H1 (cell line): ENCODE results near the gene TRIM22. TPM values are rescaled to one million over a fixed set of nuclear protein-coding genes. Genes with fewer than 3 reads are reported as not detected.

ENCODE experiments used
- CTCF ChIA-PET: fragments of 300-600 bp; sonication (Branson Sonifier 250); formaldehyde crosslinking; loops from one replicate; lab custom pipeline; 2021; ENCODE audit not compliant: partially characterized antibody; lab: Charles Lee
- POLR2A ChIA-PET: fragments of 300-600 bp; sonication (Branson Sonifier 250); formaldehyde crosslinking; loops from one replicate; lab custom pipeline; 2021; ENCODE audit warnings: inconsistent platforms; ENCODE audit not compliant: partially characterized antibody; lab: Charles Lee
- DNase-seq, 2 experiments: peaks; one replicate each; pipeline versions ENCODE4 v3.0.0 to v3.0.0-alpha.2; 2010 to 2022; ENCODE audit warnings: low spot score in 2 of 2, low read depth in 1 of 2, mixed read lengths in 1 of 2
- FAIRE-seq: peaks from 2 replicates; lab custom pipeline; 2011; peaks lifted over from hg19 to GRCh38; lab: Jason Lieb, UNC
- H2AFZ ChIP-seq: 2 replicates; pipeline ENCODE4 v1.8.1; 2012; ENCODE audit warnings: low read length, inconsistent platforms
- H2AK5ac ChIP-seq: 2 replicates; pipeline ENCODE4 v1.6.1; 2013; ENCODE audit warnings: low read depth, low read length
- H2BK120ac ChIP-seq: replicated peaks from 2 replicates; pipeline ENCODE3; 2013; ENCODE audit warnings: low read depth, low read length, inconsistent platforms
- H2BK12ac ChIP-seq: 2 replicates; pipeline ENCODE4 v1.6.1; 2013; ENCODE audit warnings: low read depth, low read length
- H2BK15ac ChIP-seq: 2 replicates; pipeline ENCODE4 v1.6.1; 2013; ENCODE audit warnings: low read length
- H2BK20ac ChIP-seq: 2 replicates; pipeline ENCODE4 v1.6.1; 2013; ENCODE audit warnings: low read length
- H2BK5ac ChIP-seq: 2 replicates; pipeline ENCODE4 v1.6.1; 2013; ENCODE audit warnings: low read depth, low read length
- H3K14ac ChIP-seq: 2 replicates; pipeline ENCODE4 v1.6.1; 2013; ENCODE audit warnings: inconsistent platforms; ENCODE audit not compliant: insufficient read length
- H3K18ac ChIP-seq: 2 replicates; pipeline ENCODE4 v1.6.1; 2013; ENCODE audit warnings: low read length; ENCODE audit errors: extremely low read depth
- H3K23ac ChIP-seq: 2 replicates; pipeline ENCODE4 v1.6.1; 2013; ENCODE audit warnings: inconsistent platforms; ENCODE audit not compliant: insufficient read length
- H3K23me2 ChIP-seq: 2 replicates; pipeline ENCODE4 v1.6.1; 2013; ENCODE audit warnings: low read depth, low read length
- H3K27ac ChIP-seq: 2 replicates; pipeline ENCODE4 v1.6.1; 2011; ENCODE audit warnings: low read depth, low read length, inconsistent platforms
- H3K27me3 ChIP-seq, 4 experiments: replicated peaks in 1 of 4; 1 replicate in 1 of 4; 2 replicates in 3 of 4; pipeline versions ENCODE4 v1.6.1 to v1.8.1; 2011 to 2013; ENCODE audit warnings: low read length in 3 of 4, mild to moderate bottlenecking in 3 of 4, inconsistent platforms in 2 of 4, mixed read lengths in 2 of 4, moderate library complexity in 1 of 4; ENCODE audit not compliant: control insufficient read depth in 3 of 4, insufficient read depth in 3 of 4; ENCODE audit errors: extremely low read depth in 1 of 4
- H3K36me3 ChIP-seq, 4 experiments: 2 replicates each; pipeline versions ENCODE4 v1.6.1 to v1.8.1; 2011 to 2013; ENCODE audit warnings: mild to moderate bottlenecking in 4 of 4, low read length in 3 of 4, moderate library complexity in 2 of 4, control low read depth in 1 of 4, inconsistent platforms in 1 of 4; ENCODE audit not compliant: insufficient read depth in 4 of 4, control insufficient read depth in 2 of 4
- H3K4ac ChIP-seq: replicated peaks from 2 replicates; pipeline ENCODE3; 2013; ENCODE audit warnings: low read length, low read depth, mixed read lengths, inconsistent platforms; ENCODE audit not compliant: insufficient read length
- H3K4me1 ChIP-seq, 4 experiments: replicated peaks in 1 of 4; 1 replicate in 1 of 4; 2 replicates in 3 of 4; pipeline versions ENCODE4 v1.6.1 to v1.8.1; 2011 to 2013; ENCODE audit warnings: low read length in 3 of 4, inconsistent platforms in 2 of 4, mixed read lengths in 1 of 4; ENCODE audit not compliant: insufficient read depth in 4 of 4, control insufficient read depth in 3 of 4
- H3K4me2 ChIP-seq, 2 experiments: 2 replicates each; pipeline versions ENCODE4 v1.6.1 to v1.8.1; 2011 to 2013; ENCODE audit warnings: low read depth in 2 of 2, low read length in 2 of 2, control low read depth in 1 of 2, inconsistent platforms in 1 of 2, mild to moderate bottlenecking in 1 of 2; ENCODE audit not compliant: insufficient read depth in 1 of 2
- H3K4me3 ChIP-seq, 4 experiments: fragments of 200-600, 300-600 bp in 1 of 4; sonication (generic), shearing (Covaris generic), sonication (Bioruptor Twin) in 1 of 4; 2 replicates each; pipeline versions ENCODE4 v1.5.1 to v1.8.1; 2011 to 2016; ENCODE audit warnings: low read length in 4 of 4, low read depth in 3 of 4, control low read depth in 2 of 4, inconsistent platforms in 2 of 4, mild to moderate bottlenecking in 2 of 4, mixed read lengths in 1 of 4, moderate library complexity in 1 of 4; ENCODE audit not compliant: insufficient read depth in 2 of 4; ENCODE audit errors: extremely low read depth in 1 of 4
- H3K56ac ChIP-seq: replicated peaks from 2 replicates; pipeline ENCODE3; 2013; ENCODE audit warnings: low read depth, mild to moderate bottlenecking, mixed read lengths, low read length, inconsistent platforms; ENCODE audit not compliant: insufficient read length
- H3K79me1 ChIP-seq: 2 replicates; pipeline ENCODE4 v1.6.1; 2013; ENCODE audit warnings: low read depth, low read length, control low read depth
- H3K79me2 ChIP-seq, 2 experiments: 2 replicates each; pipeline versions ENCODE4 v1.6.1 to v1.8.1; 2012 to 2013; ENCODE audit warnings: low read length in 2 of 2, mild to moderate bottlenecking in 2 of 2, inconsistent platforms in 1 of 2; ENCODE audit not compliant: insufficient read depth in 2 of 2, control insufficient read depth in 1 of 2
- H3K9ac ChIP-seq, 4 experiments: replicated peaks in 1 of 4; 1 replicate in 1 of 4; 2 replicates in 3 of 4; pipeline versions ENCODE4 v1.6.1 to v1.8.1; 2011 to 2013; ENCODE audit warnings: low read depth in 3 of 4, low read length in 3 of 4, control low read depth in 2 of 4, mild to moderate bottlenecking in 2 of 4, moderate library complexity in 2 of 4, inconsistent platforms in 1 of 4; ENCODE audit errors: extremely low read depth in 1 of 4
- H3K9me3 ChIP-seq, 2 experiments: 2 replicates each; pipeline versions ENCODE4 v1.6.1 to v1.8.1; 2012 to 2013; ENCODE audit warnings: mild to moderate bottlenecking in 2 of 2, moderate library complexity in 2 of 2, control low read depth in 1 of 2, inconsistent platforms in 1 of 2, low read depth in 1 of 2, low read length in 1 of 2, mixed read lengths in 1 of 2; ENCODE audit not compliant: insufficient read depth in 2 of 2
- H4K20me1 ChIP-seq, 2 experiments: replicated peaks in 1 of 2; 2 replicates each; pipeline versions ENCODE3 to v1.8.1; 2011 to 2013; ENCODE audit warnings: inconsistent platforms in 2 of 2, low read length in 2 of 2, mild to moderate bottlenecking in 1 of 2; ENCODE audit not compliant: insufficient read depth in 2 of 2, control insufficient read depth in 1 of 2
- H4K5ac ChIP-seq: 2 replicates; pipeline ENCODE4 v1.6.1; 2013; ENCODE audit warnings: low read length, low read depth, mixed read lengths, inconsistent platforms; ENCODE audit not compliant: insufficient read length
- H4K8ac ChIP-seq: 2 replicates; pipeline ENCODE4 v1.8.0; 2013; ENCODE audit warnings: mild to moderate bottlenecking, moderate library complexity, low read length, inconsistent platforms; ENCODE audit not compliant: insufficient read depth; ENCODE audit errors: extremely low read depth
- H4K91ac ChIP-seq: replicated peaks from 2 replicates; pipeline ENCODE3; 2013; ENCODE audit warnings: low read length, mixed read lengths, inconsistent platforms; ENCODE audit not compliant: insufficient read length
- ATF3 ChIP-seq: IDR thresholded peaks from 2 replicates; pipeline ENCODE4 v1.6.1; 2011; ENCODE audit warnings: low read depth, mild to moderate bottlenecking, low read length; ENCODE audit not compliant: insufficient read depth
- BACH1 ChIP-seq: IDR thresholded peaks from 2 replicates; pipeline ENCODE4 v1.6.1; 2012; ENCODE audit warnings: low read length, improper control_type of control experiment
- EGR1 ChIP-seq: IDR thresholded peaks from 2 replicates; pipeline ENCODE4 v1.6.1; 2011; ENCODE audit warnings: low read depth, low read length, borderline replicate concordance
- KDM1A ChIP-seq: fragments of 200-600, 300-600 bp; sonication (generic); IDR thresholded peaks from 2 replicates; pipeline ENCODE4 v1.7.1; 2016; ENCODE audit warnings: mild to moderate bottlenecking, low read length, borderline replicate concordance
- KDM5A ChIP-seq: fragments of 200-600 bp; IDR thresholded peaks from 2 replicates; pipeline ENCODE4 v1.7.1; 2012; ENCODE audit warnings: mild to moderate bottlenecking, low read length, inconsistent platforms, mixed read lengths
- MAFK ChIP-seq: IDR thresholded peaks from 2 replicates; pipeline ENCODE4 v1.6.1; 2012; ENCODE audit warnings: low read depth, mild to moderate bottlenecking, improper control_type of control experiment, low read length
- NANOG ChIP-seq: IDR thresholded peaks from 2 replicates; pipeline ENCODE4 v1.6.1; 2011; ENCODE audit warnings: low read length, low read depth, mild to moderate bottlenecking, inconsistent platforms; ENCODE audit not compliant: insufficient read depth, poor library complexity, severe bottlenecking
- NRF1 ChIP-seq: IDR thresholded peaks from 2 replicates; pipeline ENCODE4 v1.6.1; 2011; ENCODE audit warnings: mild to moderate bottlenecking, low read depth, low read length, improper control_type of control experiment
- RXRA ChIP-seq: IDR thresholded peaks from 2 replicates; pipeline ENCODE4 v1.6.1; 2011; ENCODE audit warnings: low read depth, mild to moderate bottlenecking, low read length, moderate library complexity; ENCODE audit not compliant: insufficient read depth
- SAP30 ChIP-seq: fragments of 300-600 bp; sonication (generic); IDR thresholded peaks from 2 replicates; pipeline ENCODE4 v1.7.1; 2012; ENCODE audit warnings: low read length, moderate library complexity, mild to moderate bottlenecking, inconsistent platforms; ENCODE audit not compliant: insufficient read depth, insufficient replicate concordance
- TAF7 ChIP-seq: optimal IDR thresholded peaks from 2 replicates; pipeline ENCODE3; 2011; ENCODE audit warnings: low read depth, mild to moderate bottlenecking, inconsistent platforms, low read length, moderate library complexity, borderline replicate concordance
- TCF12 ChIP-seq: IDR thresholded peaks from 2 replicates; pipeline ENCODE4 v1.6.1; 2011; ENCODE audit warnings: low read depth, mild to moderate bottlenecking, low read length
- WGBS, 2 experiments: shearing (Covaris generic) in 1 of 2; methylation state at CpG; one replicate each; pipeline versions ENCODE4 v1.1.6 to v1.1.7; 2013 to 2015; ENCODE audit warnings: low lambda C conversion rate in 2 of 2, mixed read lengths in 2 of 2, inconsistent platforms in 1 of 2, low coverage in 1 of 2, missing lambda C conversion rate in 1 of 2; ENCODE audit not compliant: insufficient replicate concordance in 2 of 2, insufficient coverage in 1 of 2, insufficient read length in 1 of 2; ENCODE audit errors: extremely low coverage in 1 of 2, missing lambda C conversion rate in 1 of 2; 5-methylcytosine and 5-hydroxymethylcytosine counted together
- polyA plus RNA-seq, 7 experiments: library from polyadenylated mRNA; depleted of rRNA in 3 of 7; stranded (reverse) in 5 of 7; unstranded in 2 of 7; fragments of >200 nt in 5 of 7; fragments of 200-250 nt in 2 of 7; gene quantifications; 1 replicate in 5 of 7; 2 replicates in 1 of 7; 4 replicates in 1 of 7; pipeline versions ENCODE4 v1.2.1 to v1.2.3, GENCODE V29; 2011 to 2013; ENCODE audit warnings: missing spikeins in 2 of 7, mixed read lengths in 2 of 7
- total RNA-seq: library from RNA; stranded (reverse); fragmentation: NEBNext Ultra II Directional; extraction: Animal tissue kit (Norgen Biotek cat#: 25700); gene quantifications from 2 replicates; pipeline ENCODE4 v1.2.1, GENCODE V29; 2021

Gene TRIM22
- total and polyA plus RNA-seq, 2 of the 8 experiments (the other 6 are each of a cell fraction or from before 2014, with no cell fraction given), result 56.0 to 82.7 TPM

DNA sequence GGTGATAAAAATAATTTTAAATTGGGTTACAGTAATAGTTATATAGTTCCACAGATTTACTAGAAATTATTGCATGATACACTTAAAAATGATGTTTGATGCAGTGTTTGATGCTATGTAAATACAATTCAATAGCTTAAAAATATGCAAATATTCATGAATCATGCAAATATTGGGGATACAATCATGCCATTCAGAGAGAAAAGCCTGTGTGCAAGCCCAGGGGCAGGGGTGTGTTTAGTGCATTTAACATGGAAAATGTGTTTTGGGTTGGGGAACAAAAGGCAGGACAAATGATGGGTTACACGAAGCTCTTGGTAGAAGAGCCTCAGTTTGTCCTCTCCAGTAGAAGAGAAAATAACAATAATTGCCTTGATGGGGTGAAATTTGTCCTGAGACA lies 6.0 kb downstream of the TRIM22 start:
- no peak overlapping the region for H2AFZ ChIP-seq
- no peaks in the 10 kb centered on the region for H3K27me3 ChIP-seq
- H3K23me2 ChIP-seq, result peaks cover 2% of the 10 kb centered on the region; the same call in 1 of the 2 replicates
- no peak for TF ChIP-seq KDM1A
- no peak for TF ChIP-seq NRF1
- TF ChIP-seq TCF12, result no peak
- TF ChIP-seq EGR1, result no peak
- no peak for TF ChIP-seq ATF3
- TF ChIP-seq KDM5A, result no peak
- no peak for TF ChIP-seq RXRA
- no peak for TF ChIP-seq BACH1
- TF ChIP-seq SAP30, result no peak
- no peak for TF ChIP-seq MAFK
- no peak for TF ChIP-seq NANOG
- no peak for TF ChIP-seq TAF7
- TF ChIP-seq, all 59 proteins: peak for 0
- Histone ChIP-seq H2BK15ac (no peak overlapping the region), H3K36me3 (peaks cover 2 to 44% (median 29%) of the 10 kb centered on the region in 4 experiments; a peak in 7 of 8 replicates), H4K8ac (no peak overlapping the region), H2BK20ac (no peak overlapping the region), H3K56ac (no peak overlapping the region), H4K91ac (no peak overlapping the region), H2BK5ac (no peak overlapping the region), H3K14ac (no peak overlapping the region), H3K79me1 (no peaks in the 10 kb centered on the region), H2AK5ac (no peak overlapping the region), H3K4ac (no peak overlapping the region), H2BK120ac (no peak overlapping the region), H3K4me3 (no peak overlapping the region), H3K4me1 (peaks cover 0 to 4% (median 0%) of the 10 kb centered on the region in 4 experiments; a peak in 2 of 7 replicates), H3K23ac (no peak overlapping the region), H4K20me1 (peaks cover 0 to 3% of the 10 kb centered on the region in 2 experiments), H3K9ac (no peak overlapping the region), H3K27ac (no peak overlapping the region), H3K9me3 (no peaks in the 10 kb centered on the region), H2BK12ac (no peak overlapping the region), H3K79me2 (peaks cover 0 to 44% of the 10 kb centered on the region in 2 experiments; a peak in 2 of 4 replicates), H3K18ac (no peak overlapping the region), H3K4me2 (no peak overlapping the region), H4K5ac (no peak overlapping the region)
- ChIA-PET POLR2A (no interaction called here), CTCF (interaction anchor here (0.6 to 1.2 kb wide), 2 partner anchors 11 to 112 kb away, joined by 3 read pairs; partner anchors contain the start of gene TRIM5)
- FAIRE-seq (no peak), DNase-seq (no peak)
- WGBS, 2 experiments, result 93% methylated on average over 1 of the region's 1 CpG; no CpG with 5 or more reads in 1 of the 2 experiments
